Hypothalamus (tissue), 51 donors: ENCODE results near the gene SPNS1.
"Not testable (repeated sequence)": the region's sequence is repeated elsewhere in the genome, so short reads cannot be mapped to it uniquely, and the experiment has no call there.

ENCODE experiments used
- DNase-seq, 51 donors: peaks; one replicate each; lab custom pipeline; 2025; lab: John Stamatoyannopoulos, UW

The SPNS1 gene

DNA sequence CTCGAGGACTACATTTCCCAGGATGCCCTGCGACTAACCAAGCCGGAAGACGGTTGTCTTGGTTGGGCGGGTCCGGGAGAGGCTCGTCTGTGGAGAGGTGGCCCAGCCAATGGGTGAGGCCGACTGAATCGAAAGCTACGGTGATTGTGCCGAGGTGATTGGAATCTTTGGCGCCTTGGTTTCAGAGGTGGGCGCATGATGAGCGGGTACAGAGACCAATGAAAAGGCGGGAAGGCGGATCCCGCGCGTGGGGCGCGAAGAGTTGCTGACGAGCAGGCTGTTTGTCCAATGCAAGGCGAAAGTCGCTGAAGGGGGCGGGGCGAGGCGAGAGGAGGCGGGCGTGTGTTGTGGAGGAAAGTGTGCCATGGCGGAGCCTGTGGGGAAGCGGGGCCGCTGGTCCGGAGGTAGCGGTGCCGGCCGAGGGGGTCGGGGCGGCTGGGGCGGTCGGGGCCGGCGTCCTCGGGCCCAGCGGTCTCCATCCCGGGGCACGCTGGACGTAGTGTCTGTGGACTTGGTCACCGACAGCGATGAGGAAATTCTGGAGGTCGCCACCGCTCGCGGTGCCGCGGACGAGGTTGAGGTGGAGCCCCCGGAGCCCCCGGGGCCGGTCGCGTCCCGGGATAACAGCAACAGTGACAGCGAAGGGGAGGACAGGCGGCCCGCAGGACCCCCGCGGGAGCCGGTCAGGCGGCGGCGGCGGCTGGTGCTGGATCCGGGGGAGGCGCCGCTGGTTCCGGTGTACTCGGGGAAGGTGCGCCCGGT lies 23.7 kb upstream of the SPNS1 start, which contains the start of gene NFATC2IP:
Gene NFATC2IP (plus strand): TSS at position 290 of the 762 bp plus-strand sequence. CDS start 75 bp downstream, at position 365.
- peak; percentile 88 to 100 (median 99) for DNase-seq

DNA sequence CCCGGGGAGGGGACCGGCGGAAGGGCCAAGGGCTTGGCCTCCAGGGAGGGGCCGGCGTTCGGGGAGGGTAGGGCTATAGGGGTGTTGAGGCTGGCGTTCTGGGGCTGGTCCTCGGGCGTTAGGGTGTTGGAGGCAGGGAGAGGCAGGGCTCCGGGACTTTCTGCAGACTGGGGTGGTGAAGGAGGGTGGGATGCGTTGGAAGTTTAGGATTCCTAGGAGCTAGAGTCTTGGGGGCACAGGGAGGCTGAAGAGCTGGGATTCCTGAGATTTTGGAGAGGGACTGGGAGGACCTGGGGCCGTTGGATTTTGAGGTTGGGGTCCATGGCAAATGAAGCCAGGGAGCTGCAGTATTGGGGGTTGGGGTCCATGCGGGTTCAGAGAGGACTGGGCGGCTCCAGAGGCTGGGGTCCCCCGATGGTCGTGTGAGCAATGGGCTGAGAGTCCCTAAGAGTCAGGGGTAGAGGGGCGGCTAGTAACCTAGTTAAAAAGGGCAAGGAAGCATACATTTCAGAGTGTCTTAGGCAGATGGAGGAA lies 23.1 kb upstream of the SPNS1 start:
- DNase-seq = peak in 6 of 51 donors; percentile 27 to 50 (median 39)

DNA sequence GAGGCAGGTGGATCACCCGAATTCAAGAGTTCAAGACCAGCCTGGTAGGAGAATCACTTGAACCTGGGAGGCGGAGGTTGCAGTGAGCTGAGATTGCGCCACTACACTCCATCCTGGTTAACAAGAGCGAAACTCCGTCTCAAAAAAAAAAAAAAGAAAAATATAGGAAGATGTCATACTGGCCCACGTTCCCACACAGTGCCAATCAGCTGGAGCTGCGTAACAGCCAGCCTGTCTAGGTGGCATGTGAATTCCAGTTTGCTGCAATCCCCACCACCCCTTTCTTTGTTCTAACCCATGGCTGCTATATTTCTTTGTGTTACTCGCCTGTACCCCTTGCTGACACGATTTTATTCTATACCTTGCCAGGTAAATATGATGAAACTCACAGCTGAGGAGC lies 16.4 kb upstream of the SPNS1 start:
- DNase-seq = no peak

DNA sequence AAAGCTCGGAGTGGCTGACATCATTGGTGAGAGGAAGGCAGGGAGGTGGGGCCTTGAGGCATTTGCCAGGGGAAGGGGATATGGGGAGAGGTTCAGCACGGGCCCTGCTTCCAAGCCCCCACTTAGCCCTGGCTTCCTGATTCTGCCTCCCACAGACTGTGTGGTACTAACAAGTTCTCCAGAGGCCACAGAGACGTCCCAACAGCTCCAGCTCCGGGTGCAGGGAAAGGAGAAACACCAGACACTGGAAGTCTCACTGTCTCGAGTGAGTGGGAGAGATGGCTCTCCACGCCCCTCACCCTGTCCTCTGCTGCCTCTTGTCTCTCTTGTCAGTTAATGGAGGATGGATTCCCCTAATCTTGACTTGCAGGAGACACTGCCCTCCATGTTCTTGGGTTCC lies 15.7 kb upstream of the SPNS1 start:
- no peak for DNase-seq

DNA sequence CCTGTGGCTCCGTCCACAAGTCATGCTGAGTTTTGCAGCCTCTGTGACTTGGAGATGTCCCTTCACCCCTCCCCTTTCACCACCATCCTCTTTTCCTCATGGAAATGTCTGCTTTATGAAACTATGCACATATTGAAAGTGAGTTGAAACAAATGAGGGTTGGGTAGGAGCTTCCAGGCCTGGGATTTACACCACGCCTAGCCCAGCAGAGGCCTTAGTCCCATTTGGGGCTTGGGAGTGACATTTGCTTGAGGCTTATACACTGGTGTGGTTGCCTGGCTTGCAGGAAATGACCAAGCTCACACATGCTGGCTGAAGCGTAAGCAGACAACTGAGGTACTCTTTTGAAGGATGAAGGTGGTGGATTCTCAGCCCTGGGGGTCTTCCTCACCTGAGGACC lies 10.5 kb upstream of the SPNS1 start:
- no peak for DNase-seq

DNA sequence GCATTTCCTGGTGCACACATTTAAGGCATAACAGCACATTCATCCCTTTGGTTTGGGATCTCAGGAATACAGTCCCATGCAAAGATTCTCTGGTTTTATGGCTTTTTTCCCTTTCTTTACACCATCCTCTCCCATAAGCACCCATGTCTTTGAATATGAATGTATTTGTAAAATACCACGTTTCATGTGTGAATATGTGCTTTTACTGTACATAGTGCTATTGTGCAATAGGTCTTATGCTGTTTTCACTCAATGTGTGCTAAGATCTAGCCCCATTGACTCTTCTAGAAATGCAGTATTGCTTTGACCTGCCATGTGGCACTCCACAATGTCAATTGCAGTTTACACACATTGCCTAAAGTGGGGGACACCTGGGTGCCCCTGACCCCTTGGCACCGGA lies 10.1 kb upstream of the SPNS1 start:
- DNase-seq = no peak

DNA sequence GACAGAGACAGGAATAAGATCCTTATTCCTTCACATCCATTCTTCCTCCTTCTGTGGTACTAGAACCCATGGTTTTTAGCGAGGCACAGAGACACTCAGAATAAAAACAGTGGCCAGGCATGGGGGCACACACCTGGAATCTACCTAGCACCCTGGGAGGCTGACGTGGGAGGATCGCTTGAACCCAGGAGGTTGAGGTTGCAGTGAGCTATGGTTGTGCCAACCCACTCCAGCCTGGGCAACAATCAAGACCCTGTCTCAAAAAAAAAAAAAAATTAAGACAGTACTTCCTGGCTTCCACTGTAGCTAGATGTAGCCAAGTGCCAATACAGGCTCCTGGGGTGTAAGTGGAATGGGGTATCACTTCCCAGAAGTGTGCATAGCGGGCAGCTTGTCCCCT lies 7.4 kb upstream of the SPNS1 start:
- DNase-seq = no peak

DNA sequence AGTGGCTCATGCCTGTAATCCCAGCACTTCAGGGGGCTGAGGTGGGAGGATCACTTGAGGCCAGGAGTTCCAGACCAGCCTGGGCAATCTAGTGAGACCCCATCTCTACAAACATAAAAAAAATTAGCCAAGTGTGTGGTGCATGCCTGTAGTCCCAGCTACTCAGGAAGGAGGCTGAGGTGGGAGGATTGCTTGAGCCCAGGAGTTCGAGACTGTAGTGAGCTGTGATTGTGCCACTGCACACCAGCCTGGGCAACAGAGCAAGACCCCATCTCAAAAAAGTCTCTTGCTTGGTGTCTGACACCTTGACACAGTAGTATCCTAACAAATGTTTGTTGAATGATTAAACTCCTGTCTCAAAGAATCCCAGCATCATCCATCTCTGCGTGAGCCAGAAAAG lies 4.9 kb upstream of the SPNS1 start:
- not testable (repeated sequence) for DNase-seq

DNA sequence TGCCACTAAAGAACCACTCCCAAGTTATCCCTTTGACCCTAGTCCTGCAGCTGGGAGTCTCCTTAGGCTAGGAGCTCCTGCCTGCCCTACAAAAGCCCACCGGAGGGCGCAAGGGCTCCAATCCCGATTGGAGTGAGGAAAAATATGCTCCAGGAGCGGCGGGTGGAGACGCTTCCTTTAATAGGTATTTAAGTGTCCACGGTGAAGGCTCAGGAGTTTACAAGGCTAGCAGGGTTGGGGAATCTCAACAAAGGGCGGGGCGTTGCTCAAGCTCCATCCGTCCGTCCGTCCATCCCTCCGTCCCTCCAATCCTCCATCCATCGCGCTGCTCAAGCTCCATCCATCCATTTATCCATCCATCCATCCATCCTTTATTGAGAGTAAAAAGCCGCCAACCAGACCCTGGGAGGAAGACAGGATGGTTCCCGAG lies 556 bp upstream of the SPNS1 start:
- peak in 42 of 51 donors; percentile 12 to 88 (median 45) for DNase-seq

DNA sequence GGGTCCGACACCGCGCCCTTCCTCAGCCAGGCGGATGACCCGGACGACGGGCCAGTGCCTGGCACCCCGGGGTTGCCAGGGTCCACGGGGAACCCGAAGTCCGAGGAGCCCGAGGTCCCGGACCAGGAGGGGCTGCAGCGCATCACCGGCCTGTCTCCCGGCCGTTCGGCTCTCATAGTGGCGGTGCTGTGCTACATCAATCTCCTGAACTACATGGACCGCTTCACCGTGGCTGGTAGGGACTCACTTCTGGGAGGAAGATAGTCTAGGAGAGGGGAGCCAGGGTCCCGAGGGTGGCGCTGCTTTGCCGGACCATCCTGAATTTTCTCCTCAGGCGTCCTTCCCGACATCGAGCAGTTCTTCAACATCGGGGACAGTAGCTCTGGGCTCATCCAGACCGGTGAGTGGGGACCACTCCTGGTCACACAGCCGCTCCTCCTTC lies 601 bp downstream of the SPNS1 start:
- DNase-seq = peak in 9 of 51 donors; percentile 2 to 45 (median 19)

DNA sequence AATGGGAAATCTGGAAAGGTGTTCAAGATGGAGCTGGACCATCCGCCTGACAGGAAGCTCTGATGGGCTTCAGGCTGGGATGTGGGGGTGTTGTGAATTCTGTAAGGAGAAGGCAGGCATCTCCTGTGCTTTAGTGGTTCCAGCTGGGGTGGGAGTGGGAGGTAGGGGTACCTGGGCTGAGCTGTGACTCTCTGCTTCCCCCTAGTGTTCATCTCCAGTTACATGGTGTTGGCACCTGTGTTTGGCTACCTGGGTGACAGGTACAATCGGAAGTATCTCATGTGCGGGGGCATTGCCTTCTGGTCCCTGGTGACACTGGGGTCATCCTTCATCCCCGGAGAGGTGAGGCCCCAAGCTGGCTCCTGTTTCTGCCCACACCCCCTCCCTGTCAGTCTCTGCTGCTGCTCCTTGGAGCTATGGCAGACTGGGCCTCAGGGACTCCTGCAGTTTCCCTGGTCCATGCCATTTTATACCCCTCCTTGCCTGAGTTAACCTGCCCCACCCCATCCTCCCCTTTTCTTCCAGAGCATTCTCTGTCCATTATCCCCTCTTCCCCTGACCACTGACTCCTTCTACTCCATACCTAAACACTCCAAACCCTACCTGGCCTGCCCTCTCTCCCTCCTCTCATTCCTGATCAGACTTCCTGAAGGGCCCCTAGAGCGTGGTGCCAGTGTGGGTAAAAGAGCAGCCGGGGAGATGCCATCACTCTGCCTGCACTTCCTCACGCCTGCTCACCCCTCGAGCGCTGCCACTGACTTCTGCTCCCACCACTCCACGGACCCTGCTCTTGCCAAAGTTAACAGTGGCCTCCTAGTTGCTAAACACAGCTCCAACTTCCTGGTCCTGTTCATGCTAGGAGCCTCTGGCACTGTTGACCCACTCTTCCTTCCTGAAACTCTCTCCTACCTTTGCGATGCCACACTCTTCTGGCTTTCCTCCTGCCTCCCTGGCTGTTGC lies 3.4 kb downstream of the SPNS1 start:
- DNase-seq = no peak

DNA sequence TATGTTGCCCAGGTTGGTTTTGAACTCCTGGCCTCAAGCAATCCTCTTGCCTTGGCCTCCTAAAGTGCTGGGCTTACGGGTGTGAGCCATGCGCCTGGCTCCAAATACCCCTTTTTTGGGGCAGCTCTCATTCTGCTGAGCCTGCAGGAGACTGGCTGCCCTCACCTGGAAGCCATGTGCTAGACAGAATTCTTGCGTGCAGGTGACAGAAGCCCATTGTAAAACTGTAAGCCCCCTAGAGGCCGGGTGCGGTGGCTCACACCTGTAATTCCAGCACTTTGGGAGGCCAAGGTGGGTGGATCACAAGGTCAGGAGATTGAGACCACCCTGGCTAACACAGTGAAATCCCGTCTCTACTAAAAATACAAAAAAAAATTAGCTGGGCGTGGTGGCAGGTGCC lies 5.8 kb downstream of the SPNS1 start:
- DNase-seq = not testable (repeated sequence)

DNA sequence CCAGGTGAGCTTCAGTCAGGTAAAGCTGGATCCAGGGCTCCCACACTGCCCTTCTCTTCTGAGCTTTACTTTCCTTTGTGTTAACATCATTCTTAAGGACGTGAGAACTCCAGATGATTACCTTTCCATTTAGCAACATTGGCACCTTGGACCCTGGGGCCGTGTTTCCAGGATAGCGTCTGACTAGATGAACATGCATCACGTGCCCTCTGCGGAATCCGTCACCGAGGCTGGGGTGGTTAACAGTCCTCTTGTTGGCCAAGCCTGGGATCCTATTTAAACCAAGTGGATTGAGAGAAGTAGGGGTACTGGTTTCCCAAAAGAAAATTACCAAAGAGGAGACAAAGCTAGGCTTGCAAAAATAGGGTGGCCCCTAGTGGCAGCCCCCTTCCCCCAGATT lies 6.4 kb downstream of the SPNS1 start:
- DNase-seq = no peak

DNA sequence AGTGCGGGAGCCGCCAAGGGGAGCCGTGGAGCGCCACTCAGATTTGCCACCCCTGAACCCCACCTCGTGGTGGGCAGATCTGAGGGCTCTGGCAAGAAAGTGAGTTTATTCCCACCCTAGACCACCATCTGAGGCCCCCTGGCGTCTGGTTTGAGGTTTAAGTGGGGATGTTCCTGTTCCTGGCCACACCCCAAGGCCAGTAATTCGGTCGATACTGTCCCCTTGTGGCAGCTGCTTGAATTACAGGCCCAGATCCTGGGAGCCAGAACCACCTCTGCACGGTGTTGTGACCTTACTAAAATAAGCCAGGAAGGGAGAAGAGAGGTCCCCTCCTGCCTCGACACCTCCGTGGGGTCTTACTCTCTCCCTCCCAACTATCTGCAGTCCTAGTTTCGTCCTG lies 6.9 kb downstream of the SPNS1 start:
- no peak for DNase-seq

DNA sequence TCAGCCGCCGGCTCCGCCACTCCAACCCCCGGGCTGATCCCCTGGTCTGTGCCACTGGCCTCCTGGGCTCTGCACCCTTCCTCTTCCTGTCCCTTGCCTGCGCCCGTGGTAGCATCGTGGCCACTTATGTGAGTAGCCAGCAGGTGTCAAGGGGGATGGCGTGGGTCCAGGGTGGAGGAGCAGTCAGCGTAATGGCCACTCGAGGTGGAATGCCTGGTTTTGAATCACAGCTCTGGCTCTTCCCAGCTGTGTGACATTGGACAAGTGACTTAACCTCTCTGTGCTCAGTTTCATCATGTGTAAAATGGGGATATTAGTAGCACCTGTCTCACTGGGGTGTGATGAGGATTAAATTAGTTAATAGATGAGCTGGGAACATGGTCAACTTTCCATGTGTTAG lies 7.8 kb downstream of the SPNS1 start:
- no peak for DNase-seq

DNA sequence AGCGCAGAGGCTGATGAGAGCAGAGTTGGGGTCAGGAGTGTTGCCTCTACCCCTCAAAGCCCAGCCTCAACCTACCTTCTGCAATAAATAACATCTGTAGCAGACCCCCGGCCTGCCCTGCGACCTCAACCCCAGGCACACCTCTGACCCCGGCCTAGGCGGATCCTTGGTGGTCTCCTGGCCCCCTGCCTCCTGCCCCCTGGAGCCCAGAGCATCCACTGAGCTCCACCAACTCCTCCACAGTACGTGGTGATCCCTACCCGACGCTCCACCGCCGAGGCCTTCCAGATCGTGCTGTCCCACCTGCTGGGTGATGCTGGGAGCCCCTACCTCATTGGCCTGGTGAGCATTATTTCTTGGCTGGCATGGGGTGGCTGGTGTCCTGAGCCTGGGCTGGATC lies 8.4 kb downstream of the SPNS1 start:
- DNase-seq = no peak

DNA sequence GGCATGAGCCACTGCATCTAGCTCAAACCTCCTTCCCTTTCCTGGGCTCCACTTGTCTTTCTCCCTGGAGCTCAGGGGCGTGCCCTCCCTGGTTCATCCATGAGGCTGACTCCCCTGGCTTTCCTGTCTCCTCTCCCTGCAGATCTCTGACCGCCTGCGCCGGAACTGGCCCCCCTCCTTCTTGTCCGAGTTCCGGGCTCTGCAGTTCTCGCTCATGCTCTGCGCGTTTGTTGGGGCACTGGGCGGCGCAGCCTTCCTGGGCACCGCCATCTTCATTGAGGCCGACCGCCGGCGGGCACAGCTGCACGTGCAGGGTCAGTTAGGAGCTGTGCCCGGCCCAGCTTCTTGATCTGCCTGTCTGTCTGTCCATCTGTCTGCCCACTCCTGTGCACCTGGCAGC lies 9.1 kb downstream of the SPNS1 start:
- DNase-seq = no peak

DNA sequence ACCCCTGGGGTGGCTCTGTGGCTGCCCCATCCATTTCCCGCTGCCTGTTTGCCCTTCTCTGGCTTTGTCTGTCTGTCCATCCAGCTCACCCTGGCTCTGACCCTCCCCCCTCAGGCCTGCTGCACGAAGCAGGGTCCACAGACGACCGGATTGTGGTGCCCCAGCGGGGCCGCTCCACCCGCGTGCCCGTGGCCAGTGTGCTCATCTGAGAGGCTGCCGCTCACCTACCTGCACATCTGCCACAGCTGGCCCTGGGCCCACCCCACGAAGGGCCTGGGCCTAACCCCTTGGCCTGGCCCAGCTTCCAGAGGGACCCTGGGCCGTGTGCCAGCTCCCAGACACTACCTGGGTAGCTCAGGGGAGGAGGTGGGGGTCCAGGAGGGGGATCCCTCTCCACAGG lies 9.5 kb downstream of the SPNS1 start:
- DNase-seq = no peak

DNA sequence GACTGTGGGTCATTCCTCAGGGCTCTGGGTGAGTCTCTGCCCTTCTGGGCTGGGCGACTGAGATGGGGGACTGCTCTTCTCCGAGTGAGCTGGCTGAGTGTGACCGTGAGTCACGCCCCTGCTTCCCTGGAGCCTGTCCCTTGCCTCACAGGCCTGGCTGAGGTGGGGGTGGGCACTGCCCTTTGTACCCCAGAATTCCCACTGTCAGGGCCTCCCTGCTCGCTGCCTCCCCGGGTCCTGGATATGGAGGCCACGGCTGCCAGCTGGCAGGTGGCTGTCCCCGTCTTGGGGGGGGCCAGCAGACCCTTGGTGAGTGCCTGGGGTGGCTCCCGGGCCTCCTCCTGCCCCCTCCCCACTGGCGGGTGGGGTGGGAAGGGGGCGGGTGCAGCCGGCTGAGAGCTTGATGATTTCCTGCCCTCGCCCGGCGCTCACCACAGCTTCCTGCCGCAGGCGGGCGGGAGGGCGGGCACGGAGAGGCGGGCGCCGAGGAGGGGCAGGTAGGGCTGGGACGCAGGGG lies 10.1 kb downstream of the SPNS1 start, which contains the start of gene LAT:
Gene LAT (plus strand): TSS at position 434 of the 517 bp plus-strand sequence. CDS start 366 bp downstream, outside the sequence.
- DNase-seq = no peak

DNA sequence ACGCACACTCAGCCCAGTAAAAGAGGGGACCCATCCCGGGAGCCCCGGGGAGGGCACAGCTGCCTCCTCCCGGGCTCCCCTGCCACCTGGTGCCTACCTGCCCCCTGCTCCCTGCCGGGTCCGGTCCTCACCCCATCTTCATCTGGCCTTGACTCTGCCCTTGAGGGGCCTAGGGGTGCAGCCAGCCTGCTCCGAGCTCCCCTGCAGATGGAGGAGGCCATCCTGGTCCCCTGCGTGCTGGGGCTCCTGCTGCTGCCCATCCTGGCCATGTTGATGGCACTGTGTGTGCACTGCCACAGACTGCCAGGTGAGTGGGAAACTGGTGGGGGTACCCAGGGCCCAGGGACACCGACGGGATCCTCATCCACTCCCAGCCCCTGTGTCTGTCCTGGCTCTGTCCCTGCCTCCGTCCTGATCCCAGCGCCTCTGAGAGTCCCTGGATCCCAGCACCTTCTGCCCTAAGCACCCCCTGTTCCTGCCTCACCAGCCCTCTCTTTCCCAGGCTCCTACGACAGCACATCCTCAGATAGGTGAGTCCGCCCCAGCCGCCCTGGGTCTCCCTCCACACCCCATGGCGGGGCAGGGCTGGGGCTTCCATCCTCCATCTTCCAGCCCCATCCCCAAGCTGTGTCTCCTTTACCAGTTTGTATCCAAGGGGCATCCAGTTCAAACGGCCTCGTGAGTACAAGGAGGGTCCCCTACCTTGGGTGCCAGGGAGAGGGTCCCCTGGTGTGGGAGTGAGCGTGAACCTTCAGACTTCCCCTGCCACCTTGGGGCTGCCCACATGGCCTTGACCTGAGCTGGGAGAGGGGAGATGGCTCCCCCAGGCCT lies 10.8 kb downstream of the SPNS1 start:
- no peak for DNase-seq
